GM21423 (cell line): ENCODE measurements around the gene DES.

Source experiments
- ATAC-seq: cut with Tn5 transposase; IDR thresholded peaks from one replicate; pipeline ENCODE4 v1.9.1; 2021; ENCODE audit warnings: mild to moderate bottlenecking, moderate library complexity; ENCODE audit not compliant: unreplicated experiment

Gene DES

GRCh38 chr2:219437690-219438206, 19.6 kb downstream of the DES start:
- no peak for ATAC-seq

- ATAC-seq = no peak
Observed at GRCh38 chr2:219438453-219438852, 20.3 kb downstream of the DES start.

- ATAC-seq = no peak
Observed at GRCh38 chr2:219439506-219439905, 21.3 kb downstream of the DES start.

- ATAC-seq = no peak
Observed at GRCh38 chr2:219440388-219441256, 22.4 kb downstream of the DES start.

GRCh38 chr2:219441451-219442255, 23.5 kb downstream of the DES start:
- no peak for ATAC-seq

GRCh38 chr2:219442256-219443015, 24.3 kb downstream of the DES start:
- ATAC-seq = no peak

- no peak for ATAC-seq
Observed at GRCh38 chr2:219443016-219443696, 25.0 kb downstream of the DES start.

GRCh38 chr2:219443697-219444023, 25.5 kb downstream of the DES start:
- no peak for ATAC-seq

- ATAC-seq = no peak
Observed at GRCh38 chr2:219444566-219445091, 26.5 kb downstream of the DES start.

GRCh38 chr2:219445220-219445640, 27.1 kb downstream of the DES start:
- ATAC-seq = no peak

- no peak for ATAC-seq
Observed at GRCh38 chr2:219446101-219446504, 27.9 kb downstream of the DES start.

GRCh38 chr2:219446689-219447088, 28.5 kb downstream of the DES start:
- ATAC-seq = no peak

- no peak for ATAC-seq
Observed at GRCh38 chr2:219447242-219448098, 29.3 kb downstream of the DES start.

GRCh38 chr2:219448099-219448775, 30.1 kb downstream of the DES start:
- ATAC-seq = no peak

GRCh38 chr2:219448776-219449341, 30.7 kb downstream of the DES start:
- no peak for ATAC-seq

GRCh38 chr2:219449609-219450008, 31.4 kb downstream of the DES start:
- ATAC-seq = no peak

- ATAC-seq = no peak
Observed at GRCh38 chr2:219451661-219452360, 33.6 kb downstream of the DES start.
